Esophagus muscularis mucosa (tissue), 3 donors: ENCODE results near the gene ZNF483.
"Not testable (repeated sequence)": the region's sequence is repeated elsewhere in the genome, so short reads cannot be mapped to it uniquely, and the experiment has no call there.

ENCODE experiments used
- CTCF ChIP-seq, 3 experiments: fragments of 200-600 bp in 2 of 3; fragments of 450-650 bp in 1 of 3; sonication (generic) in 2 of 3; IDR thresholded peaks; one replicate each; pipeline ENCODE4 v1.5.1; 2017 to 2019; ENCODE audit warnings: antibody characterized with exemption in 3 of 3, mild to moderate bottlenecking in 2 of 3, moderate library complexity in 1 of 3
- EP300 ChIP-seq: sonication (generic); formaldehyde crosslinking; IDR thresholded peaks from one replicate; pipeline ENCODE4 v1.6.1; 2017; ENCODE audit warnings: antibody characterized with exemption

GRCh38 chr9:111497196-111497595 is 27.8 kb upstream of the ZNF483 start:
- not testable (repeated sequence) for TF ChIP-seq CTCF (IDR thresholded peaks at IDR 0.05); EP300
